ENCODE measurements around the gene GZMB.

DNA sequence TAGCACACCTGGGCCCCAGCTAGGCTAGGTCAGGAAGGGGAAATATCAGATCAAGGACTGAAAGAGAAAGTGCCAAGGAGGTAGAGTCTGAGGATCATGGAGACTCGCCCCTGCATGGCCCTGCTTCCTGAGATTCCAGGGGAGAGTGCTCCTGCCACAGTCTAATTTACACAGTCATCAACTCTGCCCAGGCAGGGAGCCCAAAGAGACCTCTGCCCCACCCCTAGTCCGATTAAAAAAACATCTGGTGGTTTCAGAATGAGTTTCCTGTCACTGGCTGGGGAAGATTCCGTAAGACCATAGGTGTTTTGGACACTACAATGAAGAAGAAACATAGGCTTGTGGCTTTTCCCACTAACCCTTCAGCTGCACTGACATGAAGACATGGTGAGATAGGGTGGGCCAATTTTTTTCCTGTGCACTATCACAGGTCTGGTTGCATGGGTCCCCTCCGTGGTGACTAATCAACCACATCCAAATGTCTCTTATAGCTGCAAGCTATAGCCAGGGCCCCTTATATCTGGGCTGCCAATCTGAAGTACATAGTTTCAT is 31.5 kb upstream of the GZMB start:
- TF ChIP-seq, protein P1, sequence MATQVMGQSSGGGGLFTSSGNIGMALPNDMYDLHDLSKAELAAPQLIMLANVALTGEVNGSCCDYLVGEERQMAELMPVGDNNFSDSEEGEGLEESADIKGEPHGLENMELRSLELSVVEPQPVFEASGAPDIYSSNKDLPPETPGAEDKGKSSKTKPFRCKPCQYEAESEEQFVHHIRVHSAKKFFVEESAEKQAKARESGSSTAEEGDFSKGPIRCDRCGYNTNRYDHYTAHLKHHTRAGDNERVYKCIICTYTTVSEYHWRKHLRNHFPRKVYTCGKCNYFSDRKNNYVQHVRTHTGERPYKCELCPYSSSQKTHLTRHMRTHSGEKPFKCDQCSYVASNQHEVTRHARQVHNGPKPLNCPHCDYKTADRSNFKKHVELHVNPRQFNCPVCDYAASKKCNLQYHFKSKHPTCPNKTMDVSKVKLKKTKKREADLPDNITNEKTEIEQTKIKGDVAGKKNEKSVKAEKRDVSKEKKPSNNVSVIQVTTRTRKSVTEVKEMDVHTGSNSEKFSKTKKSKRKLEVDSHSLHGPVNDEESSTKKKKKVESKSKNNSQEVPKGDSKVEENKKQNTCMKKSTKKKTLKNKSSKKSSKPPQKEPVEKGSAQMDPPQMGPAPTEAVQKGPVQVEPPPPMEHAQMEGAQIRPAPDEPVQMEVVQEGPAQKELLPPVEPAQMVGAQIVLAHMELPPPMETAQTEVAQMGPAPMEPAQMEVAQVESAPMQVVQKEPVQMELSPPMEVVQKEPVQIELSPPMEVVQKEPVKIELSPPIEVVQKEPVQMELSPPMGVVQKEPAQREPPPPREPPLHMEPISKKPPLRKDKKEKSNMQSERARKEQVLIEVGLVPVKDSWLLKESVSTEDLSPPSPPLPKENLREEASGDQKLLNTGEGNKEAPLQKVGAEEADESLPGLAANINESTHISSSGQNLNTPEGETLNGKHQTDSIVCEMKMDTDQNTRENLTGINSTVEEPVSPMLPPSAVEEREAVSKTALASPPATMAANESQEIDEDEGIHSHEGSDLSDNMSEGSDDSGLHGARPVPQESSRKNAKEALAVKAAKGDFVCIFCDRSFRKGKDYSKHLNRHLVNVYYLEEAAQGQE (IDR thresholded peaks at IDR 0.05; ENCODE audit: insufficient read depth in 1 of 2, low read depth in 2 of 2, low read length in 2 of 2), result no peak
- TF ChIP-seq POLR2AphosphoS5 (IDR thresholded peaks at IDR 0.05; ENCODE audit: low read depth, low read length) (no peak), TAF1 (IDR thresholded peaks at IDR 0.05; ENCODE audit: borderline replicate concordance, insufficient read depth, low read length) (no peak), SIN3A (IDR thresholded peaks at IDR 0.05; ENCODE audit: borderline replicate concordance, insufficient read depth, low read length) (no peak), FOXP2 (optimal IDR thresholded peaks at IDR 0.05; ENCODE audit: borderline replicate concordance, extremely low read depth, extremely low read length, insufficient read depth) (no peak)

All from PFSK-1 (cell line).